Left lung (tissue), 10 donors: ENCODE data around the gene MYH16. TPM values are rescaled to one million over a fixed set of nuclear protein-coding genes. Genes with fewer than 3 reads are reported as not detected.
A peak's percentile ranks its signal among the peaks of the same experiment; 100 is the strongest.
"Not testable (repeated sequence)": the region's sequence is repeated elsewhere in the genome, so short reads cannot be mapped to it uniquely, and the experiment has no call there.

Source experiments
- ATAC-seq: fragments of 200-7000 bp; cut with Tn5 transposase; one replicate; pipeline ENCODE4 v1.9.1; 2020; ENCODE audit warnings: moderate library complexity
- DNase-seq, 4 donors: peaks; one replicate each; pipeline ENCODE4 v3.0.0-alpha.2; 2013 to 2020
- H3K27ac ChIP-seq, 2 donors: fragments of 200-600 bp; sonication (generic) in 1 of 2; one replicate each; pipeline versions ENCODE4 v1.5.0 to v1.8.0; 2020 to 2021
- H3K27me3 ChIP-seq, 2 donors: fragments of 200-600 bp; sonication (generic) in 1 of 2; one replicate each; pipeline versions ENCODE4 v1.5.0 to v1.8.0; 2020 to 2021
- H3K36me3 ChIP-seq, 2 donors: fragments of 200-600 bp; sonication (generic) in 1 of 2; one replicate each; pipeline versions ENCODE4 v1.5.0 to v1.8.0; 2020 to 2021
- H3K4me1 ChIP-seq, 2 donors: fragments of 200-600 bp; one replicate each; pipeline ENCODE4 v1.8.0; 2021
- H3K4me3 ChIP-seq, 2 donors: fragments of 200-600 bp; sonication (generic) in 1 of 2; one replicate each; pipeline versions ENCODE4 v1.5.0 to v1.8.0; 2020 to 2021; ENCODE audit warnings: mild to moderate bottlenecking in 1 of 2
- H3K9me3 ChIP-seq, 2 donors: fragments of 200-600 bp; sonication (generic) in 1 of 2; one replicate each; pipeline versions ENCODE4 v1.5.0 to v1.8.0; 2020 to 2021
- intact Hi-C, 2 donors: fragments of 100-400 bp; cut with DNase I; formaldehyde crosslinking; loops; one replicate each; pipeline versions ENCODE4 v1.11.2 to v1.14.2; 2022
- polyA plus RNA-seq, 6 donors: library from polyadenylated mRNA; unstranded; fragments of 120-200 nt; gene quantifications; one replicate each; pipeline ENCODE4 v1.2.1, GENCODE V29; 2013; ENCODE audit not compliant: insufficient read length in 6 of 6
- total RNA-seq, 2 donors: library from RNA; stranded (reverse); fragmentation: NEBNext Ultra II Directional; extraction: Animal tissue kit (Norgen Biotek cat#: 25700); gene quantifications; one replicate each; pipeline ENCODE4 v1.2.1, GENCODE V29; 2021
- TF ChIP-seq, protein P1 (sequence below), 2 donors: fragments of 200-600 bp; sonication (generic) in 1 of 2; IDR thresholded peaks; one replicate each; pipeline versions ENCODE4 v1.5.0 to v1.8.0; 2021; ENCODE audit warnings: antibody characterized with exemption in 2 of 2
- donor health status: DM: no; HTN: yes; CAD: no.
- donor health status: DM: no; HTN: no; CAD: no.

MYH16 gene
- total and polyA plus RNA-seq, 8 donors = 0.04 to 0.49 (median 0.24) TPM; not detected in 4

DNA sequence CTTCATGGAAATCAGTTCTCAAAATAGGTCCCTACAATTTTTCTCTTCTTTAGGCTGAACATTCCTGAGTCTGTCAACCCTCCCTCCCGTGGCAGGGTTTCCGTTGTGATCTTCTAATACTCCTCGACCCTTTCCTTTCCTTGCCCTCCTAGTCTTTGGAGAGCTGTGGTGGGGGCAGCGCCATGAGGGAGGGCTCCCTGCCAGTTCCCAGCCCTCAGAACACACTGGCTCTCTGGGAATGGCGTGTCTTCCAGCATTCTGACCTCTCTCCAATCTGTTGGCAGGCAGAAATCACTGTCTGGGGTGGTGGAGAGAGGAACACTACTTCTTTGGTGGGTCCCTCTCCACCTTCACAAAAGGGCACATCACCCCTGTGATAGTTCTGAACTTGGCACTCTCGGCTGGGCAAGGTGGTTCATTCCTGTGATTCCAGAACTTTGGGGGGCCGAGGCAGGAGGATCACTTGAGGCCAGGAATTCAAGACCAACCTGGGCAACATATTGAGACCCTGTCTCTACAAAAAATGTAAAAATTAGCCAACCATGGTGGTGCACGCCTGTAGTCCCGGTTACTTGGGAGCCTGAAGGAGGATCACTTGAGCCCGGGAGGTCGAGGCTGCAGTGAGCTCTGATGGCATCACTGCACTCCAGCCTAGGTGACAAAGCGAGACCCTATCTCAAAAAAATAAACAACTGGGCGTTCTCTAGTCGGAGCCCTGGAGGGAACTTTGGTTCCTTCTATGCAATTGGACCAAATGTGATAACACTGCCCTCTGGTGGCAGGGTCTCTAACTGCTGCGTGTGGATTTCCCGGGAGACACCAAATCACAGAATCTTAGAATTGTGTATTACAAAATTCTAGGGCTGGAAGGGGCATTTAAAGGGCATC is 39.9 kb downstream of the MYH16 start:
- H3K27ac ChIP-seq = no peak overlapping the region
- no peaks in the 10 kb centered on the region for H3K27me3 ChIP-seq
- intact Hi-C loops = loop anchor here in 1 of 2 donors (5.0 kb wide), 1 partner anchor 270 kb away; no protein-coding TSS in a partner anchor
- no peak overlapping the region for H3K4me3 ChIP-seq
- TF ChIP-seq, protein P1, sequence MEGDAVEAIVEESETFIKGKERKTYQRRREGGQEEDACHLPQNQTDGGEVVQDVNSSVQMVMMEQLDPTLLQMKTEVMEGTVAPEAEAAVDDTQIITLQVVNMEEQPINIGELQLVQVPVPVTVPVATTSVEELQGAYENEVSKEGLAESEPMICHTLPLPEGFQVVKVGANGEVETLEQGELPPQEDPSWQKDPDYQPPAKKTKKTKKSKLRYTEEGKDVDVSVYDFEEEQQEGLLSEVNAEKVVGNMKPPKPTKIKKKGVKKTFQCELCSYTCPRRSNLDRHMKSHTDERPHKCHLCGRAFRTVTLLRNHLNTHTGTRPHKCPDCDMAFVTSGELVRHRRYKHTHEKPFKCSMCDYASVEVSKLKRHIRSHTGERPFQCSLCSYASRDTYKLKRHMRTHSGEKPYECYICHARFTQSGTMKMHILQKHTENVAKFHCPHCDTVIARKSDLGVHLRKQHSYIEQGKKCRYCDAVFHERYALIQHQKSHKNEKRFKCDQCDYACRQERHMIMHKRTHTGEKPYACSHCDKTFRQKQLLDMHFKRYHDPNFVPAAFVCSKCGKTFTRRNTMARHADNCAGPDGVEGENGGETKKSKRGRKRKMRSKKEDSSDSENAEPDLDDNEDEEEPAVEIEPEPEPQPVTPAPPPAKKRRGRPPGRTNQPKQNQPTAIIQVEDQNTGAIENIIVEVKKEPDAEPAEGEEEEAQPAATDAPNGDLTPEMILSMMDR (IDR thresholded peaks at IDR 0.05) = peak; percentile 85 to 88
- DNase-seq = peak in 3 of 4 donors; percentile 24 to 61 (median 50)
- H3K4me1 ChIP-seq = peaks cover 6 to 8% of the 10 kb centered on the region in 2 donors
- peaks cover 0 to 12% of the 10 kb centered on the region in 2 donors for H3K9me3 ChIP-seq
- ATAC-seq = peak; percentile 91
- H3K36me3 ChIP-seq = no peaks in the 10 kb centered on the region

GRCh38 chr7:99313204-99313573 is 40.5 kb downstream of the MYH16 start:
- intact Hi-C loops = loop anchor here in 1 of 2 donors (5.0 kb wide), 1 partner anchor 271 kb away; no protein-coding TSS in a partner anchor
- H3K4me1 ChIP-seq = peaks cover 6 to 8% of the 10 kb centered on the region in 2 donors
- H3K4me3 ChIP-seq = no peak overlapping the region
- H3K27ac ChIP-seq = no peak overlapping the region
- H3K27me3 ChIP-seq = no peaks in the 10 kb centered on the region
- DNase-seq = no peak
- no peaks in the 10 kb centered on the region for H3K36me3 ChIP-seq
- H3K9me3 ChIP-seq = peaks cover 0 to 12% of the 10 kb centered on the region in 2 donors
- ATAC-seq = no peak
- TF ChIP-seq, protein P1 (IDR thresholded peaks at IDR 0.05) = peak in 1 of 2 donors; percentile 20

- H3K4me3 ChIP-seq = no peak overlapping the region
- TF ChIP-seq, protein P1 (IDR thresholded peaks at IDR 0.05) = no peak
- peaks cover 0 to 9% of the 10 kb centered on the region in 2 donors for H3K9me3 ChIP-seq
- H3K27me3 ChIP-seq = no peaks in the 10 kb centered on the region
- ATAC-seq (peak; percentile 73), DNase-seq (no peak)
- H3K36me3 ChIP-seq = no peaks in the 10 kb centered on the region
- H3K27ac ChIP-seq = no peak overlapping the region
- H3K4me1 ChIP-seq = peaks cover 6 to 8% of the 10 kb centered on the region in 2 donors
- intact Hi-C loops = loop anchor here in 1 of 2 donors (5.0 kb wide), 1 partner anchor 272 kb away; no protein-coding TSS in a partner anchor
Observed at GRCh38 chr7:99314504-99314903, 41.9 kb downstream of the MYH16 start.

DNA sequence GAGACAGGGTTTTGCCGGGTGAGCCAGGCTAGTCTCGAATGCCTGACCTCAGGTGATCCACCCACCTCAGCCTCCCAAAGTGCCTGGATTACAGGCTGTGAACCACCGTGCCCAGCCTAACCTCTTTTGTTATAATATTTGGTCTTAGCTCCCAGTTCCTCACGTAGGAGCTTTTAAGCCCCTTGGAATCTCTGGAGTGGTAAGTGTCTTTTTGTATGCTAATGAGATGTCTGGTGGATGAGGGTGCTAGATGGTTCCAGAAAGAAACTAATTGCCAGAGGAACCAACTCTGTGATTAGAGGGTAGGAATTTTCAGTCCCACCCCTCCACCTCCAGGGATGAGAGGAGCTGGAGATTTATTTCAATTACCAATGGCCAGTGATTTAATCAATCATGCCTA is 47.7 kb downstream of the MYH16 start:
- Histone ChIP-seq H3K27ac (no peak overlapping the region), H3K9me3 (no peaks in the 10 kb centered on the region), H3K4me3 (no peak overlapping the region), H3K27me3 (no peaks in the 10 kb centered on the region), H3K36me3 (no peaks in the 10 kb centered on the region), H3K4me1 (peaks cover 4 to 9% of the 10 kb centered on the region in 2 donors)
- TF ChIP-seq, protein P1 (IDR thresholded peaks at IDR 0.05) = no peak
- intact Hi-C loops = no loop called here
- DNase-seq (no peak), ATAC-seq (no peak)

DNA sequence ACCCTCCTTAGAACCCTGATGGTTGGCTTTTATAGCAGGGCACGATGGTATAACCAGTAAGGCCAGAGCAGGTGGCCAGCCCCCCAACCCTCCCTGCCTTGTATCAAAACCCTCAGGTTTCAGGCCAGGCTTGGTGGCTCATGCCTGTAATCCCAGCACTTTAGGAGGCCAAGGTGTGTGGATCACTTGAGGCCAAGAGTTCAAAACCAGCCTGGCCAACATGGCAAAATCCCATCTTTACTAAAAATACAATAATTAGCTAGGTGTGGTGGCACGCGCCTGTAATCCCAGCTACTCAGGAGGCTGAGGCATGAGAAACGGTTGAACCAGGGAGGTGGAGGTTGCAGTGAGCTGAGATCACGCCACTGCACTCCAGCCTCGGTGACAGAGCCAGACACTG is 50.0 kb downstream of the MYH16 start:
- H3K27ac ChIP-seq, intact Hi-C loops, ATAC-seq, H3K4me3 ChIP-seq, H3K36me3 ChIP-seq, H3K27me3 ChIP-seq, DNase-seq, H3K9me3 ChIP-seq: not testable (repeated sequence)
- H3K4me1 ChIP-seq = peaks cover 14 to 23% of the 10 kb centered on the region in 2 donors
